ENCODE measurements around the gene MCOLN2.
A peak's percentile ranks its signal among the peaks of the same experiment; 100 is the strongest.
"Not testable (repeated sequence)": the region's sequence is repeated elsewhere in the genome, so short reads cannot be mapped to it uniquely, and the experiment has no call there.

The MCOLN2 gene

DNA sequence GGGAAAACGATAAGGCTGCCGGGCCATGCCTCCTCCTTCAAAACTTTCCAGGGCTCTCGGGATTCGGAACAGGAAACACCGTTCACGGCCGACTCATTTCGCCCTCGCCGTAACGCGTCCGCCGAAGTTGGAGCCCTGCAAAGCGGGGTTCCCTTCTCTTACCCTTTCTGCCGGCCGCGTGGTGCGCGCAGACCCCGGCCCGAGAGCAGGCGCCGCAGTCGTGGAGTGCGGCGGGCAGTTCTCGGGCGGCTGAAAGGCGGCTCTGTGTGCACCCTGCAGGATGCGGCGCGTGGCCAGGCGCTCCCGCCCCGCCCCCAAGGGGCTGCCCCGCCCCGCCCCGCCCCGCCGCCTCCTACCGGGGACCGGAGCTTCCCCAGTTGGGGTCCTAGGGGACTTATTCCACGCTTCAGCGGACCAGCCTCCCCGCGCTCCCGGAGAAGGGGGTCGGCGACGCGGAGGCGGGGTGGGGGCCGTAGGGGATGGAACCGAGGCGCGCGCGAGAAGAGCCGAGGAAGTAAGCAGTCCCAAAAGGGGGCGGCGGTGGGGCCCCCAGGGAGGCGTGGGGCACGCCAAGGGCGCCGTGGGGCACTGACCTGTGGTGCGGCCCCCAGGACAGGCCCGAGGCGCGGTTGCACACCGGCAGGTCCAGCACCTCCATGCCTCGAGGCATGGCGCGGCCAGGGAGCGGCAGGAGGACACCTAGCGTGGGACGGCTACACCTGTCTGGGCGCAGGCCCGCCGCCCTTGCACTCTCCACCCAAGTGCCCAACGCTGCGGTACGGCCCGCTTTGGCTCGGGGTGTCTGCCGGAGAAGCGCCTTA lies at the start of gene MCOLN2:
TSS of gene MCOLN2 (minus strand) at position 268 of the 821 bp plus-strand sequence. CDS start at position 27, 241 bp downstream.
- peak; percentile 83 for DNase-seq (ENCODE audit: low spot score)

DNA sequence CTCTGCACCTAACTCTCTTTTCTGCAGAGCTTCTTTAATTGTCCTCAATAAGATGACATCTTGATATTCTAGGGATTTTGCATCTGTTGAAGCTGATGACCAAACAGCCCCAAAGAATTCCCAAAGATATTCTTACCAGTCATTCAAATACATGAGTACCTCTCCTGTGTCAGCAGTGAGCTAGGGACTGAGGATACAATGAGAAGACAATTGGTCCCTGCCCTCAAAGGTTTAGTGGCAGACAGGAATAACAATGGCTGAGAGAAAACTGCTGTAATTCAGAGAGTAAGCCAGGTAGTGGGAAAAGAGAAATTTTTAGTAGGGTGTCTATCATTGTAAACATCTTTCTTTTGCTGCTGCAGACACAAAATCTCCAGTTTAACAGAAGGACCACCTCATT lies 45.5 kb upstream of the MCOLN2 start:
- DNase-seq (ENCODE audit: low spot score): no peak

DNA sequence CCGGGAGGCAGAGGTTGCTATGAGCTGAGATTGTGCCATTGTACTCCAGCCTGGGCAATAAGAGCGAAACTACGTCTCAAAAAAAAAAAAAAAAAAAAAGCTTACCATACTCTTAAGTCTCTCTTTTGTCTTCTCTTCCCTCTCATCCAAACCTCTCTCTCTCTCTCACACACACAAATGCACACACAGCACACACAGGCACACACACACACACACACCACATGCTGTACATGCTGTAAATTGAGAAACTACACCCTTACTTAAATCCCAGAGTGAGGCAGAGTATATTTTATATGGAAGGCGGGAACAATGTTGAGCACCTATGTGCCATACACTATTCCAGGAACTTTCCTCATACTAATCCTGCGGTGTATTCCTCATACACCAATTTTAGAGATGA lies 44.9 kb upstream of the MCOLN2 start:
- no peak for DNase-seq (ENCODE audit: low spot score)

DNA sequence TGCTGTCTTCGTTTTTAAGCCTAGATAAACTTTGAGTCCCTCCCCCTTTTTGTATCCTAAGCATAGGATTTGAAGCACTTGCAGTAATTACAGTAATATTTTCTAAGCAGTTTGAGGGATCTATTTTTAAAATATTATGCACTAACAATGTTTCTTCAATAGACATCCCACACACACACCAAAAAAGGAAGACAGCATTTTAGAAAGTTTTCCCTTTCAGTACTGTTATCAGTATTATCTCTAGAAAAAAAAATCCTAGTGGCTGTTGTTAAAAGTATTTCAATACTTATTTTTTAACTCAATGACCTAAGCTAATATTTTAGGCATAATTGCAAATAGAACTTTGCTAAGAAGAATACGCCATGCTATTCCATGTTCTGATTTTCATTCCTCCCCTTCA lies 36.3 kb upstream of the MCOLN2 start:
- no peak for DNase-seq (ENCODE audit: low spot score)

DNA sequence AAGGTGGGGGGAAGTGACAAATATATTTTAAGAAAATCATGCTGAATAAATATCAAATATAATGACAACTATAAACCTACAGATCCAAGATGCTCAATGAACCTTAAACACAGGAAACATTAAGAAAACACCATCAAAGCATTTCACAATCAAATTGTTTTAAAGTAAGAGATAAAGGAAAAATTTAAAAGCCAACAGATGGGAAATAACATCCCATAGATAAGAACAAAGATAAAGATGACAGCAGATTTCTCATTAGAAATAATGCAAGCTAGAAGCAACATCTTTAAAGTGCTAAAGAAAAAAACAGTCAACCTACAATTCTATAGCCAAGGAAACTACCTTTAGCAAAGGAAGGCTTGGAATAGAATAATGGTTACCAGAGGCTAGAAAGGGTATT lies 33.6 kb upstream of the MCOLN2 start:
- DNase-seq (ENCODE audit: low spot score): no peak

DNA sequence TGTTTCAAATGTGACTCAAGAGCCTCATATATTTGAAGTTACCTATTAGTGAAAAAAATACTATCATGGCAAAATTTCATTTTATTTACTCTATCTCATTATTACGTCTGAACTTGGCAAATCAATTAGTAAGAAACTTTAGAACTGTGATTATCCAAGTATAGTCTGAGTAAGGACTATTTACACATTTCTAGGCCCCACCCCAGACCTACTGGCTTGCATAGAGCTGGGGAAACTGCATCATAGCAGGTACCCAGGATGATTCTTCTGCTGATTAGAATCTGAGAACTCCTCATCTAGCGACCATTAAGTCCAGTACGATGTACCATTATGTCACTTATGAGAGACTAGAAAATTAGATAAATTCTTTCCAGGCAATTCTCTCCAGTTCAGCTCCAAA lies 31.2 kb upstream of the MCOLN2 start:
- DNase-seq (ENCODE audit: low spot score): no peak

DNA sequence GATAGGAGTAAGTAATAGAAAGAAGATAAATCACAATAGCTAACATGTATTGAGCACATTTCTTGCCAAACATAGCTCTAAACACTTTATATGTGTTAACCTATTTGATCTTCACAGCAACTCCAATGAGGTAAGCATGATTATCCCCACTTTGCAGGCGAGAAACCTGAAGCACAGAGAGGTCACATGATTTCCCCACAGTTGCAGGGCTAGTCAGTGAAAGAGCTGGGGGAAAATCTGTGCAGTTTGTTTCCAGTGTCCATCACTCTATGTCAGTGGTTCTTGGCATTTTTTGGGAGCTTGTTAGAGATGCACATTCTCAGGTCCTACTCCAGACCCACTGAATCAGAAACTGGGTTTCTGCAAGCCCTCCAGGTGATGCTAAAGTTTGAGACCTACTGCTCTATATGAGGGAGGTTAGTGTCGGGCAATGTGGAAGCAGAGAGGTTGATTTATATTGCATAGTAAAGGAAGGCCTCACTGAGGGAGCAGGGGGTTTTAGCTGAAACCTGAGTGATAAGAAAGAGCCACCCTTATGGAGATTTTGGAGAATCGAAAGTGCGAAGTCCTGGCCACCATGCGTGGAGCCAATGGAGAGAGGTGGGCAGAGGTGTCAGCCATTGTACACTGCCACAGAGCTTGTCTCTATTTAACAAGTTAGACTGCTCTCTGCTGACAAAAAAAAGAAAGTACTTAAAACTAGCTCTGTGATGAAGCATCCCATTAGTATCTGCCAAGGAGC lies 30.5 kb upstream of the MCOLN2 start:
- peak; percentile 32 for DNase-seq (ENCODE audit: low spot score)

DNA sequence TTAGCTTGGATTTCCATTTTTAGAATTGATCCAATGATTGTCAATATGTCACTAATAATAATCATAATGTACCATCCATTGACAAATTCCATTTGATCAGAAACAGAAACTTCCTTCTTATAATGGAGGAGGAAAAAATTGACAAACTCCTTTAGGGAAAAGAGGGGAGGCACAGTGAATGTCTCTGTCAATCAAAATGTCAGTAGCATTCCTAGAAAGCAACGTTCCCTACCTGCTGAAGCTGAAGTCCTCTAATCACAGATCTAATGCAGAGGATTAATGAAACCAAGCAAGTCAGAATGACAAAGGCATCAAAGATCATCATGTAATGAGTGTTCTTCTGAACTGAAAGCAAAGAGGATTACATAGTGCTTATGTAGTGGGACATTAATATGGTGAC lies 29.0 kb upstream of the MCOLN2 start:
- DNase-seq (ENCODE audit: low spot score): no peak

DNA sequence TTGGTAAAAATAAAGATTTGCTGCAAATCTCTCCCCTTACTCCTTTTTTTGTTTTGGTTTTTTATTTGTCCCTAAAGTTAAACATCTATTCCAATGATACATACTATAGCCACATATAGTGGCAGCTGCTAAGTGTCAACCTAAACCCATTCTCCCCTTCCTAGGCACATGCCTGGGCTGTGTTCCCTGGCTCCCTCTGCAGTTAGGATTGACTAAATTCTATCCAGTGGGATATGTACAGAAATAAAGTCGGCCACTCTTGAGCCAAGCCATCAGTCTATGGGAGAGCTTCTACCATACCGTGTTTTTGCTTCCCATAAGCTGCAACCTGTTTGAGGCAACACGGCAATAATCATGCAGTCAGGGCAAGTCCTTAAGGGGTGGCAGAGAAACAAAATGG lies 27.8 kb upstream of the MCOLN2 start:
- no peak for DNase-seq (ENCODE audit: low spot score)

DNA sequence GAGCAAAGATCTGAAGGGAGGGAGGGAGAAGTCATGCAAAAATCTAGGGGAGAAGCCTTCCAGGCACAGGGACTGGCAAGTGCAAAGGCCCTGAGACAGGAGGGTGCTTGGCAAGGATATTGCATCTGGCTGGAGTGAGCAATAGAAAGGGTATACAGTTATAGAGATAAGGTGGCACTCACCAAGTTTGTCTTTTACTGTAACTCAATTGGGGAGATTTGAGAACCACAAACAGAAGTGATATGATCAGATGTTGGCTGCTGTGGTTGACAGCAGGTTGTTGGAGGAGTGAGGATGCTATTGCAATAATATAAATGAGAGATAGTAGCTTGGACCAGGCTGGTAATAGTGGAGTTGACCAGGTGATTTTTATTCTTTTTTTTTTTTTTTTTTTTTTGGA lies 25.8 kb upstream of the MCOLN2 start:
- no peak for DNase-seq (ENCODE audit: low spot score)

DNA sequence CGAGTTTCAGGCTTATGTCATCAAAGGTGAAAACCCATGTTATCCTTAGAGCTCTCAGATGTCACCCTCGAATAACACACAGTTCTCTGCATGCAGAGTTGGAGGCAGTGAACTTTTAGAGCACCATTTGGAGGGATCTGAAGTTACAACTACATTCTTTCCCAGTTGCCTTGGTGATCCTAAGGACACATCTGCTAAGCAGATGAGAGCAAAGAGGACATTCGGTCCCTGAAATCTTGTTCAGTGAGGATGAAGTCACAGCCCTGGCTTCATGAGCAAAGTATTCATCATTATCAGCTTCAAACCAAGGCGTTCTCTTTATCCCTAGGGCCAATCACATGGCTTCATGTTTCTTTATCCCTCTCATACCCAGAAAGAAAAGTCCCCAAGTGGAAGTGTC lies 23.1 kb upstream of the MCOLN2 start:
- peak; percentile 67 for DNase-seq (ENCODE audit: low spot score)

DNA sequence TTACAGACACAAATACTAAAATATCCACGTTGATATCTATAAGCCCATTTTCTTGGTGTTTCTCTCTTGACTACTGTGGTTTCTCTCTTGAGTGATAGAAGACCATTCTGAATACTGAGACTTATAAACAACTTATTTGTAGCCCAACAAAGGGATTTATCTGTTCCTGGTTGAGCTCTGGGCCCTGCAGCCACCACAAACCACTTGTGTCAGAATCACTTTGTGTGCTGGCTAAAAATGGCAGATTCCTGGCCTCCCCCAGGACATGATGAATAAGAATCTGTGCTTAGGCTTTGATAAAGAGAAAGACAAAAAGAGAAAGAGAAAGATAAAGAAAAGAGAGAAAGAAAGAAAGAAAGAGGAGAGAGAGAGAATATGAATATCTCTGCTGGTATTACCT lies 18.9 kb upstream of the MCOLN2 start:
- no peak for DNase-seq (ENCODE audit: low spot score)

DNA sequence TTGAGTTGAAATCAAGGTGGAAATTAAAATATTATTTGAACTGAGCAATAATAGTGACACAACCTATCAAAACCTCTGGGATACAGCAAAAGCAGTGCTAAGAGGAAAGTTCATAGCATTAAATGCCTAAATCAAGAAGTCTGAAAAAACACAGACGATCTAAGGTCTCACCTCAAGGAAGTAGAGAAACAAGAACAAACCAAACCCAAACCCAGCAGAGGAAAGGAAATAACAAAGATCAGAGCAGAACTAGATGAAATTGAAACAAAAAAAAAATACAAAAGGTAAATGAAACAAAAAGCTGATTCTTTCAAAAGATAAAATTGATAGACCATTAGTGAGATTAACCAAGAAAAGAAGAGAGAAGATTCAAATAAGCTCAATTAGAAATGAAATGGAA lies 8.7 kb upstream of the MCOLN2 start:
- not testable (repeated sequence) for DNase-seq (ENCODE audit: low spot score)

DNA sequence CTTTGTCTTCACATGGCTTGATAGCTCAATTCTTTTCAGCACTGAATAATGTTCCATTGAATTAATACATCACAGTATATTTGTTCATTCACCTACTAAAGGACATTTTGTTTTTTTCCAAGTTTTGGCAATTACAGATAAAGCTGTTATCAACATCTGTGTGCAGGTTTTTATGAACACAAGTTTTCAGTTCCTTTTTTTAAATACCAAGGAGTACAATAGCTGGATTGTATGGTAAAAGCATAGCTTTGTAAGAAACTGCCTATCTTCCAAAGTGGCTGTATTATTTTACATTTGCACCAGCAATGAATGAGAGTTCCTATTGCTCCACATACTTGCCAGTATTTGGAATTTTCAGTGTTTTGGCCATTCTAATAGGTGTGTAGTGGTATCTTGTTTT lies 4.8 kb upstream of the MCOLN2 start:
- DNase-seq (ENCODE audit: low spot score): no peak

DNA sequence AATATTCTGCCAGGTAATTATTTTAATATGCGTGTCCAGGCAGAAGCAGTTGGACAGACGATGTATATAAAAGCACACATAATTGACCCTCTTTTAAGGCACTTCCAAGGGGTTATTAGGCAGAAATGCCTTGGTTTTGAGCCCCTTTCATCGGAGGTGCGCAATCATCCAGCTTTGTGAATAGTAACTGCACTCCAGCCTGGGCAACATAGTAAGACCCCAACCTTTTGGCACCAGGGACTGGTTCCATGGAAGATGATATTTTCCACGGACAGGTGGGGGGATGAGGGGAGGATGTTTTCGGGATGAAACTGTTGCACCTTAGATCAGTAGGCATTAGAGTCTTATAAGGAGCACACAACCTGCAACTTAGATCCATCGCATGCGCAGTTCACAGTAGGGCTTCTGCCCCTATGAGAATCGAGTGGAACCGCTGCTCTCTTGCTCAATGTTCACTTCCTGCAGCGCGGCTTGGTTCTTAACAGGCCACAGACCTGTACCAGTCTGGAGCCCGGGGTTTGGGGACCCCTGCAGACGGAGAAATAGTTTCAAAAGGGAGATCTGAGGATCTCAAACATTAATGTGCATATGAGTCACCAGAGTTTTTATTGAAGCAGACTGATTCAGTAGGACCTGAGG lies 1.8 kb upstream of the MCOLN2 start:
- DNase-seq (ENCODE audit: low spot score): no peak

DNA sequence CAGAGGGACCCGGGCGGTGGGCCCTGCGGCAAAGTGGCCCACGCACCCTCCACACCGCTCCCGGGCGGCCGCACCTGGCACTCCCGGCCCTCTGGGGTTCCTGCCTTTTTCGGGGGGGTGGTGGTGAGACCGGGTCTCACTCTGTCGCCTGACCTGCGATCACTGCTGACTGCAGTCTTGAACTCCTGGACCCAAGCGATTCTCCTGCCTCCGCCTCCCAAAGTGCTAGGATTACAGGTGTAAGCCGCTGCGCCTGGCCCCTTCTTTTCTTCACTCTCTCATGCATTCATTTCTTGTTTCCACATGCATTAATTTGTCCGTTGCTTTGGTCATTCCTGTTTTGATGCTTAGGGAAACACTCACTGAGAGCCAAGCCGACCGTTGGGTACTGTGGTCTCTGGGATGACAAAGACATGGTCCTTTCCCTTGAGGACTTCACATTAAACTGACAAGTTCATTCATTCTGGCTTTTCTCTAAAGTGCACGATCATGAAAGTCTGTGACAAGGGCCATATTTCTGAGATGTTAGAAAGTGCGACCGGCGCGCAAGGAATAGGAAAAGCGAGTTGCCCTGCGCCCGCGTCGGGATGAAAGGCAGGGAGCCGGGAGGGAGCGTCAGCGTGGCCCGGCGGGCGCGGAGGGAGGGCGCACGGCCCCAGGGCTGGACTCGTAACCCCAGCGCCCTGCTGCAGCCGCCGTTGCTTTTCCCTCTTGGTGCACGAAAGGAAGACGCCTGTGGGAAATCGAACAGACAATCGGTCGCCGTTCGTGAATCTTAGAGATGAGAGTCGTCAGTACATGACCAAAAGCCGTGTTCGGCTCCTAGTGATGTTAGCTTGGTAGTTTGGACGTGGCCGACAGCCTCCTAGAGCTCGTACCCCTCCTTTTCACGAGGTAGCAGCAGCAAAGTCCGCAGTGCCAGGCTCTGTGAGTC lies 1.0 kb upstream of the MCOLN2 start:
- DNase-seq (ENCODE audit: low spot score): peak; percentile 42

DNA sequence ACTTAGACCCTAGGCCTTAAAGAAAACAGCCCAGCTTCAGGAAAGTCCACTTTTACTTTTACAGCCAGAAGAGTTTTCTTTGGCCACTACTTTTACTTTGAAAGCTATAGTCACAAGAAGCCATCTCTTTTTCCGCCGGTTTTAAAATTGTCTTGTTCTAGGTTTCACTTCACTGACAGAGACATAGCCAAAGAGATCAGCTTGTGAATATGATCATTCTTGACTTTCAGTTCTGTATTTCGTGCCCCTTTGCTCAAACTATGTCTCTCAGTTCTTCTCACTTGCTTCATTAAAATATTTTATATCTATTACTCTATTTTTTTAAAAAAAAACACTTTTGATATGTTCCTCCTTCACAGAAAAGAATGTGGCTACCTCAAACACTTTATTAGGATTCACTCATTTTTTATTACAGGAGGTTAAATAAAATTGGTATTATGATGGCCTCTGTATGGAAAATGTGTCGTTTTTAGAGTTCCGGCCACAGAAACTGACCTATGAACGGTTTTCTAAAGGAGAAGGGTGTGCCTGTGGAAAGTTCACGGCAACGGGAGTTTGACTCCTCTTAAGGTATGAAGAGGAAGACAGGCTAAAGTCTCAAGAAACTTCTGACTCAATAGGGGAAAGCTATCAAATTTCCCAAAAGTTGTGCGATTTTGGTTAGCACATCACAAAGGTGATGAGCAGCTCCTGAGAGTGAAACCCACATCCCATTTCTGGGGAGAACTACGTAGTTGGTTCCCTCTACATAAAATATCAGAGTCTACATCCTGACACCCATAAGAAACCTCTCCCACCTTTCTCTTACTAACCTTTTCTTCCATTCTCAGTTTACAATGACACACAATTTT lies 1.2 kb downstream of the MCOLN2 start:
- DNase-seq (ENCODE audit: low spot score): no peak

DNA sequence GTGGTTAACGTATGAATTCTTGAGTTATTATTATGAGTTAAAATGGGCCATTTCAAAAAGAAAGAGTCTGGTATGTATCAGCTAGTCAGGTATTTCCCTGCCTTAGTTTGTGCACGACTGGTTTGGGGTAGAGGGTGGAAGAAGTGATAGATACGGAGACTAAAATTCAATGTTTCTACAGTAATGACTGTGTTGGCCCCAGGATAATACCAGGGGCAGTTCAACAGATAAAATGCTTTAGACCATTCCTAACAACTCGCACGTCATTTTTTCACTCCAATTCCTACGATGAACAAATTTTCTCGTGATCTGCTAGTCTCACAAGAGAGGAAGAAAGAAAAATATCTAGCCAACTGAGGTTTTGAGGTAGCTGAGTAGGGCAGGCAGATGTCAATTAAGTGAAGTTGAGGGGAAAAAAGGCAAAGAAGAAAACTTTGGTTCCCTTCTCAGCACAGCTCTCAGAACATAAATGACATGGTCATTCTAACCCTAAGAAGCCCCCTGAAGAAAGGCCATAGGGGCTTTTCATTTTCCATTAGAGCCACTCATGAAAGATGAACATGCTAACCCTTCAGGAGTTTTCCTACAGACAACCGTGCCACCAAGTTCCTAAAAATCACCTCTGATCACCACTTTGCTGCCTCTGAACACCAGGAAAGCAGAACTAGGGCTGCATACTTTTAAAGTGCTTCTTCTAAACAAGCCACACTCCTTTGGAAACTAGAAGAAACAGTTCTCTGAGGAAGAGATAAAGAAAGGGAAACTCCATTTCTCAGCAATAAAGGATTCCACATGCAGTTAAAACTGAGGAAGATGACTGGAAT lies 5.6 kb downstream of the MCOLN2 start:
- DNase-seq (ENCODE audit: low spot score): no peak

DNA sequence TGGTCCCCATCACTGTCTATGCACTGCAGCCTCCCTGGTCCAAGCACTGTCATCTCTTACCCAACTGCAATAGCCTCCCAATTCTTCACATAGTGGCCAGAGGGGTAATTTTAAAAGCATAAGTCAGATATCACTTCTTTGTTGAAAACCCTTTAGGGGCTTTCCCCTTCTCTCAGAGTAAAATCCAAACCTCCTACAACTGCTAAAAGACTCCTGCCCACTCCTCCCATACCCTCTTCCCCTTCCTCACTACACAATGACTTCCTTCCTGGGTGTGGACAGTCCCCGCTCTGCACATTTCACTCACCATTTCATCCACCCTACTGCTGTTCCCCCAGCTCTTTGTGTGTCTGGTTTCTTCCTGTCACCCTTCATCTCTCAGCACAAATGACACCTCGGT lies 8.3 kb downstream of the MCOLN2 start:
- DNase-seq (ENCODE audit: low spot score): no peak

DNA sequence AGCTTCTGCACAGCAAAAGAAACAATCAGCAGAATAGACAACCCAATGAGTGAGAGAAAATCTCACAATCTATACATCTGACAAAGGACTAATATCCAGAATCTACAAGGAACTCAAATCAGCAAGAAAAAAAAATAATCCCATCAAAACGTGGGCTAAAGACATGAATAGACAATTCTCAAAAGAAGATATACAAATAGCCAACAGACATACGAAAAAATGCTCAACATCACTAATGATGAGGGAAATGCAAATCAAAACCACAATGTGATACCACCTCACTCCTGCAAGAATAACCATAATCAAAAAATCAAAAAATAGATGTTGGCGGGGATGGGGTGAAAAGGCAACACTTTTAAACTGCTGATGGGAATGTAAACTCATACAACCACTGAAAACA lies 10.4 kb downstream of the MCOLN2 start:
- not testable (repeated sequence) for DNase-seq (ENCODE audit: low spot score)
